Frontal cortex (tissue), 4 donors: ENCODE data around the gene ZNF764. TPM values are rescaled to one million over a fixed set of nuclear protein-coding genes. Genes with fewer than 3 reads are reported as not detected.

ENCODE experiments used
- DNase-seq, 2 donors: peaks; one replicate each; pipeline ENCODE4 v3.0.0; 2012; ENCODE audit warnings: low spot score in 2 of 2
- FAIRE-seq: peaks from 2 replicates; lab custom pipeline; 2012; peaks lifted over from hg19 to GRCh38; lab: Jason Lieb, UNC
- total RNA-seq: library from RNA; depleted of rRNA; stranded (reverse); fragments of >200 nt; gene quantifications from one replicate; pipeline ENCODE4 v1.2.3, GENCODE V29; 2014
- donor health status: control.
- donor health status: control.
- donor health status: control.

The ZNF764 gene
- total RNA-seq, 1 donor from 2014 or later = 6.1 TPM

DNA sequence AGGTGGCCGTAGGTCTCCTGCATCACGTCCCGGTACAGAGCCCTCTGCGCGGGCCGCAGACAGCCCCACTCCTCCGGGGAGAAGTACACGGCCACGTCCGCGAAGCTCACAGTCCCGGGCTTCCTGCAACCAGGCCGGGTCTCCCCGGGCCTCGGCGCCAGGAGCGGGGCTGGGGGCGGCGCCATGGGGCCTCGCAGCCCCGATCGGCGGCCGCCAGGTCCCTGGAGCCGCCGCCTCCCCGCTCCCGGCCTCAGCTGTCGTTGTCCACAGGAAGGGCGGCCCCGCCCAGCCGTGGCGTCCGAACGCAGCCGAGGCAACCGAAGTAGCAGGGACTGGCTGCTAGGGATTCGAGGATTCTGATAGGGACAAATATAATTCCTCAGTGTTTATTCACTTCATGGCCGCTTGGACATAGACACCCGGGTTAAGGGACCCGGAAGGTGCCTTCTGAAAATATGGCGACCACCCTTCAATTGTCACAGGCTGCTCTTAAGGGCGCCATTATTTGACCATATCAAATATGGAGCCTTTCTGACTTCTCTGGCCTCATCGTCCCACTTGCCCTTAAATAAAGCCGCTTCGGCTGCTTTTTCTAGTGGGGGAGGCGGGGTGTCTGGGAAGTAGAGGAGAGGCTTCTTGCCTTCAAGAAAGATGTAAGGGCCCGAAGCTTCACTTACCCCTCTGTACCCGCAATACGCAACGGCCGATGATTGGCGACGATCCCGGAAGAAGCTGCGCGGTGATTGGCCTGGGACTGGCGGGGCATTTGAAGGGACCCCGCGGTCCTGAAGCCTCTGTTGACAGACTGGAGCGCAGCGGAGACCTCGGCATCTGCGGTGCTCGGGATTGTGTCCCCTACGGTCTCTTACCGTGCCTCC is 13.5 kb upstream of the ZNF764 start, which contains the start of gene ZNF688:
ZNF688 (minus strand) TSS at position 270 of the 878 bp plus-strand sequence; CDS start at position 185, 85 bp downstream.
- FAIRE-seq = no peak
- peak; percentile 94 to 97 for DNase-seq

DNA sequence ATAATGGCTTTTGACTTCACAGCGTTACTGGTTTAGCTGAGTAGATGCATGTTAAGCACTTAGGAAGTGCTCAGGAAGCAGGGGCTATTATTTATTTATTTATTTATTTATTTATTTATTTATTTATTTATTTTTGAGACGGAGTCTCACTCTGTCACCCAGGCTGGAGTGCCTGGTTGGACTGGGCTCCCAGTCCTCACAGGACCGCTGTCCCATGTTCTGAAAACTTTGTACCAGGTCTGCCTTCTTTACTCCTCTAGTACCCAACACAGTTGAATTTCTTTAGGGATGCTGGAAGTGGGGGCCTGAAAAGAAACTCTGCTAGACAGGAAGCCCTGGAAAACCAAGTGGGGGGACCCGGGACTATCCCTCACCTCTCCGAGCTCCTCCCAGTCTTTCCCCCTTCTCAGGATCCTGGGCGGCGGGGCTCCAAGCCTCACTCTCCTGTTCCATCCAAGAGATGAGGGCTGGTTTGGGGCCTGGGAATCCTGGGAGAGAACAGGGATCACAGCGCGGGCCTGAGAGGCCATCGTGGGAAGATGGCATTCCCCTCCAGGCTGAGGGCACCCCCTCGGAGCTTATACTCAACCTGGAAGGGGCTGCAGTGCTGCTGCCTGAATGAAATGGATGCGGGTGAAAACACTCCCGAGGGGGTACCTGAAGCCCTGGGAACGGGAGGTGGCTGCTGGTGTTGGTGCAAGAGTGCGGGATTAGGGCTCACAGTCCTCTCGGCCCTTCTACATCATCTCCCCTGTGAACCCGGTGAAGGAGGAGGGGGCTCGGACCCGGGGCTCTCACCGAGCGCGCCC is 12.7 kb upstream of the ZNF764 start:
- FAIRE-seq (no peak), DNase-seq (peak; percentile 51 to 67)

DNA sequence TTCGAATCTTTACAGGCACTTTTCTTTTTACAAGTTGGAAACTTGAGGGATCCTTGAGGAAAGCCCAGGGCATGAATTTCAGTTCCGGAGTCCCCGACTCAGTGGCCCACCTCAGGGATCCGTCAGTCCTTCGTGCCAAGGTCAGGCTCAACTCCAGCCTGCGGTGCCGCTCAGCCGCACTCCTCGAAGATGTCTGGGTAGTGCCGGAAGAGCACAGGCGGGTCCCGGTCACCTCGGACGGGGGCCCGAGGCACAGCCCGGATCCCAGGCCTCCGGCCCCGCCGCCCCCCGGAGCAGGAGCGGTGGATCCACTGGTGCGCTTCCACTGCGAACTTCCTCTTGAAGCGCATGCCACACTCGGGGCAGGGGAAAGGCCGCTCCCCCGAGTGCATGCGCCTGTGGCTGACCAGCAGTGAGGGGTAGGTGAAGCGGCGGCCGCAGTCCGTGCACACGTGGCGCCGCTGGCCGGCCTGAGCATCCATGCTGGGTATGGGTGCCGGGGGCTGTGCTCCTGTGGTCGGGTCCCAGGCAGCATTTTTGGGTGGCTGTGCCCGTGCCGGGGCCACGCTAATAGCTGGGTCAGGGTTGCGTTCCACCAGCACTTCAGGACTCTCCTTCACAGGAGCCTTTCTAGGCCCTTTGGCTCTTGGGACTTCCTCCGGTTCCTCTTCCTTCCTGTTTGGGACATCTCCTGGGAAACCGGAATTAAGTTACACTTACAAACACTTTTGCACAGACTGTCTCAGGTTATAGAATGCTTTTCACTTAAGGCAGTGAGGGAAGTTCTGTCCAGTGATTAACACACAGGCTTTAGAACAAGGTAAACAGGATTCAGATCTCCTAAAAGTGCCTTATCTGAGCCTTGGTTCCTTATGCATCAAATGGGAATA is 11.8 kb upstream of the ZNF764 start:
- no peak for DNase-seq
- FAIRE-seq = no peak

DNA sequence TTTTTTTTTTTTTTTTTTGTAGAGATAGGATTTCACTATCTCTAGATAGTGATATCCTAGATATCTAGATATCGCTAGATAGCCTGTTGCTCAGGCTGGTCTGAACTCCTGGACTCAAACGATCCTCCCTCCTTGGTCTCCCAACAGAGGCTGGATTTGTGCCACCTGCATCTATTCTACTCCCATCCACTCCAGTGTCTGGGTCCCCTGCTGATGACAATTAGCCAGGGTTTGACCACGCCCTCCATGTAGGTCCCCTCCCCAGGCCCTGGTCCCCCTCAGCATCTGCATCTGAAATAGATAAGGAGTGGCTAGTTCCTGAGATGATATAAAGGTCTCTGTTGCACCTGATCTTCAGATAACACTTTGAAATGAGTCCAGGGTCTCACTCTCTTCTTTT is 11.1 kb upstream of the ZNF764 start:
- no peak for FAIRE-seq

DNA sequence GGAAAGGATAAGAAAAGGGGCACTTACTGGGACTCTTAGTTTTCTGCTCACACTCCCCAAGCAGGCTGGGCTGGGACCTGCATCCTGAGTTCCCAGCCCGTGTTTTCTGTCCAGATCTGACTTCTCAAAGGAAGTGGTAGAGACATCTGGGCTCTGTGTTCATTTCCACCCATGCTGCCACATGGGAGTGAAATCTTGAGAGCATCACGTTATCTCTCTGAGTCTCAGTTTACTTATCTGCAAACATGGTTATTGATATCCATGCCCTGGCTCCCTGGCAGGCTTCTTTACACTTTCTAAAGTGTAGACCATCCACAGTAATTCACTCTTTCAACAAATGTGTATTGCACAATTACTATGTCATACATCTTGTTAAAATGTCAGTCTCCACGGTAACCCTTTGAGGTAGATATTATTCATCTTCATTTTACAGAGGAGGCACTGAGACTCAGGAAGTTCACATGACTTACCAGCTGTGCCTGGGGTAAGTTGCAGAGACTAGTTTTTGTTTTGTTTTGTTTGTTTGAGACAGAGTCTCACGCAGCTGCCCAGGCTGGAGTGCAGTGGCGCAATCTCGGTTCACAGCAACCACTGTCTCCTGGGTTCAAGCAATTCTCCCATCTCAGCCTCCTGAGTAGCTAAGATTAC is 9.9 kb upstream of the ZNF764 start:
- no peak for DNase-seq
- no peak for FAIRE-seq

More for the DNA sequence above, 11.1 kb upstream of the ZNF764 start:
- no peak for DNase-seq

DNA sequence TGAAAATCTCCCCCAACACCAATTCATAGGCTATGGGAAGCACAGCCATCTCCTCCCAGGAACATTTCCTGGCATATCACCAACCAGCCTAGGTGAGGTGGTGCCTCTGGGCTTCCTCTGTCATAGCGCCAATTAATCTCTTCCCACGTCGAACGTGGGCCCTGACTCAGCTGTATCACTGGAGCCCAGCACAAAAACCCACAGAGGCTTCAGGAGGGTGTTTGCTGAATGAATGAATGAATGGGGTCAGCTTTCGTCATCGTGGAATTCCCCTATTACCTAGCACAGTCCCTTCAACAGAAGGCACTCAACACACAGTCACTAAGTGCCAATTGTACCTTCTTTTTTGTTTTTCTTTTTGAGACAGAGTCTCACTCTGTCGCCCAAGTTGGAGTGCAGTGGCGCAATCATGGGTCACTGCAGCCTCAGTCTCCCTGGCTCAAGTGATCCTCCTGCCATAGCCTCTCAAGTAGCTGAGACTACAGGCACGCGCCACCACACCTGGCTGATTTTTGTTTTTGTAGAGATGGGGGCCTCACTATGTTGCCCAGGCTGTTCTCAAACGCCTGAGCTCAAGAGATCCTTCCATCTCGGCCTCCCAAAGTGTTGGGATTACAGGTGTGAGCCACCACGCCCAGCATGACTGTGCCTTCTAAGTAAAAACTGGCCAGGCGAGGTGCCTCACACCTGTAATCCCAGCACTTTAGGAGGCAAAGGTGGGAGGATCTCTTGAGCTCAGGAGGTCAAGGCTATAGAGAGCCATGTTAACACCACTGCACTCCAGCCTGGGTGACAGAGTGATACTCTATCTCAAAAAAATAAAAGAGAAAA is 9.2 kb upstream of the ZNF764 start:
- DNase-seq (no peak), FAIRE-seq (no peak)

DNA sequence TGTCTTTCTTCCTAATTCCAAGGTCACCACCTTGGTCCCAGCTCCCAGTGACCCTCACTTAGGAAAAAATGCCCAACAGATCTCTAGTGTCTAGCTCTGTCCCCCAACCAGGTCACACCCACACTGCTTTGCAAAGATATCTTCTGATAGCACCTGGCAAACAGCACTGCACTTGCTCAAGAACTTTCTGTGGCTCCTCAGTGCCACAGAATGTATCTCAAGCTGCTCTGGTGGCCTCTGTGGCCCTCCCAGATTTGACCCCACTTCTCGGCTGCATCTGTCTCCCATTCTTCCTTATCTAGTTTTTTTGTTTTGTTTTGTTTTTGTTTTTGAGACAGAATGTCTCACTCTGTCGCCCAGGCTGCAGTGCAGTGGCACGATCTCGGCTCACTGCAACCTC is 8.4 kb upstream of the ZNF764 start:
- FAIRE-seq = no peak
- no peak for DNase-seq

DNA sequence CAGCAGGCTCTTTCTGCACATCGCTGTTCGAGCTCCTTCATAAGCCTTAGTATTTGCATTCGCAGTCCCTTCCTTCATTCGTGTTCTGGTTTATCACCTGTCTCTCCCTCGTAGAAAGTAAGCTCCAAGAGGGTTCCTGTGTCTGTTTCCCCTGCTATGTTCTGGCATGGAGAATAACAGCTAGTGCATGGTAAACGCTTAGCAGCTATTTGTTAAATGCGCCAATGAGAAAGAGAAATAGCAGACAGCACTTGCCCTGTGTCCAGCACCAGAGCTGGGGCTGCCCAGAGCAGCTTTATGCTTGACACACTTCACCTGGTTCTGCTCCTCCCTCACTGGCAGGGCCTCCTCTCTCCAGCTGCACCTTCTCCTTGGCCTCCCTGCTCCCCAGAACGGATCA is 7.8 kb upstream of the ZNF764 start:
- FAIRE-seq (no peak), DNase-seq (no peak)

GRCh38 chr16:30565526-30565925 is 7.4 kb upstream of the ZNF764 start:
- DNase-seq = no peak
- FAIRE-seq = no peak

- FAIRE-seq (no peak), DNase-seq (no peak)
These were observed 3.8 kb upstream of the ZNF764 start for GRCh38 chr16:30562021-30562420.

- DNase-seq = no peak
- no peak for FAIRE-seq
These were observed 3.1 kb upstream of the ZNF764 start for GRCh38 chr16:30561089-30561816.

DNA sequence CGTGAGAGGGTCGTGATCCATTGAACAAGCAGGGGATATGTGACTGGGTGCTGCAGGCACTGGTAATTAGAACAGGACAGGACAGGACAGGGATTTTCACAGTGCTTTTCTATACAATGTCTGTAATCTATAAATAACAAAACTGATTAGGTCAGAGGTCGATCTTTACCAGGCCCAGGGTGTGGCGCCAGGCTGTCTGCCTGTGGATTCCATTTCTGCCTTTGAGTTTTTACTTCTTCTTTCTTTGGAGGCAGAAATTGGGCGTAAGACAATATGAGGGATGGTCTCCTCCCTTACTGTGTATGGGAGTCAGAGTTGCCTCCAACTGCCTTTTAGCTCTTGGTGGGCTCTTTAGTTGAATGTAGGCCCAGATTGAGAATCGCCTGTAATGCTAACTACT is 1.5 kb upstream of the ZNF764 start:
- no peak for FAIRE-seq
- DNase-seq = no peak

DNA sequence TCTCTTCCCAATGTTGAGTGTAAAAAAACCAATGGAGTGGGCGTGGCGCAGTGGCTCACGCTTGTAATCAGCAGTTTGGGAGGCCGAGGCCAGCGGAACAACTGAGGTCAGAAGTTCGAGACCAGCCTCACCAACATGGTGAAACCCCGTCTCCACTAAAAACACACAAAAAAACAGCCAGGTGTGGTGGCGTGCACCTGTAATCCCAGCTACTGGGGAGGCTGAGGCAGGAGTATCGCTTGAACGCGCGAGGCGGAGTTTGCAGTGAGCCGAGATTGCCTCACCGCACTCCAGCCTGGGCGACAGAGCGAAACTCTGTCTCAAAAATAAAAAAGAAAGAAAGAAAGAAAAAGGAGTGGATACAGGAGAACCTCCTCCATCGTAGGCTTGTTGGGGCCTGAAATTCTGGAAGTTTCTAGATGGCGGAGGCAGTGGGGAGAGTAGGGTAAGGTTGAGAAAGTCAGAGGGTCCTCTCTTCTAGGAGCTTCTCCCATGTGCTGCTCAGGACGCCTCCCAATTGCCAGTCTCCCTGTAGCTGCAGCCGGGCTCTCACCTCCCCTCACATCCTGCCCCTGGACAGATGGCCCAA is 709 bp upstream of the ZNF764 start:
- DNase-seq (no peak), FAIRE-seq (no peak)

GRCh38 chr16:30557707-30557956 is 542 bp downstream of the ZNF764 start:
- DNase-seq (no peak), FAIRE-seq (no peak)

GRCh38 chr16:30556125-30556473 is 2.1 kb downstream of the ZNF764 start:
- no peak for DNase-seq
- FAIRE-seq = no peak

DNA sequence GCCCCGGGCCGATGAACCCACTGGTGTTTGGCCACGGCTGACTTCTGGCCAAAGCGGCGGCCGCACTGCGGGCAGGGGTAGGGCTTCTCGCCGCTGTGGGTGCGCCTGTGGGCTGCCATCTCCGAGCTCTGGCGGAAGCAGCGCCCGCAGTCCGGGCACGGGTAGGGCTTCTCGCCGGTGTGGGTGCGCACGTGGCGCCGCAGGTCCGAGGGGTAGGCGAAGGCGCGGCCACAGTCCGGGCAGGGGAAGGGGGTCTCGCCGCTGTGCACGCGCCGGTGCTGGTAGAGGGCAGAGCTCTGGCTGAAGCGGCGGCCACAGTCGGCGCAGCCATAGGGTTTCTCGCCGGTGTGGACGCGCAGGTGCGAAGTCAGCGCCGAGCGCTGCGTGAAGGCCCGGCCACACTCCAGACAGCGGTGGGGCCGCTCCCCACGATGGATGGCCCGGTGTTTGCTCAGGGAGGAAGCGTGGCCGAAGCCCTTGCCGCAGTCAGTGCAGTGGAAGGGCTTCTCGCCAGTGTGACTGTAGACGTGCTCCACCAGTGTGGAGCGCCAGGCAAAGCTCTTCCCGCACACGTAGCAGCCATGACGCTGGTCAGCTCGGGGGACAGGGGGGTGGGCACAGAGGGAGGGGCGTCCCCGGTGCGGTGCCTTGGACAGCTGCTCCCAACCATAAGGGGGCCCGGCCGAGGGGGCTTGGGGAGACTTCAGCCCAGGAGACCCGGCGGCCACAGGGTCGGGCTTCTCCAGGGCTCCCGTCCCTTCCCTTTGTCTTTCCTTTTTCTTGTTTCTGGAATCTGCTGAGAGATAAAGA is 2.7 kb downstream of the ZNF764 start:
- DNase-seq (no peak), FAIRE-seq (no peak)
